H9 (cell line): Measurements from ENCODE around the gene CD58. TPM values are rescaled to one million over a fixed set of nuclear protein-coding genes. Genes with fewer than 3 reads are reported as not detected.

Experiments
- DNase-seq: peaks from one replicate; pipeline ENCODE4 v3.0.0-alpha.2; 2017
- H2AFZ ChIP-seq: one replicate; pipeline ENCODE4 v1.6.1; 2013; ENCODE audit warnings: mild to moderate bottlenecking, low read length, control low read depth, moderate library complexity
- H2AK5ac ChIP-seq: 2 replicates; pipeline ENCODE4 v1.6.1; 2013; ENCODE audit warnings: low read length, control low read depth, mixed read lengths; ENCODE audit not compliant: insufficient read length
- H2BK120ac ChIP-seq: one replicate; pipeline ENCODE4 v1.6.1; 2013; ENCODE audit warnings: low read depth, mild to moderate bottlenecking, low read length, control low read depth, inconsistent platforms; ENCODE audit not compliant: poor library complexity, severe bottlenecking
- H2BK12ac ChIP-seq: 2 replicates; pipeline ENCODE4 v1.6.1; 2013; ENCODE audit warnings: low read length, control low read depth, mixed read lengths, low read depth; ENCODE audit not compliant: insufficient read length
- H2BK15ac ChIP-seq: 2 replicates; pipeline ENCODE4 v1.6.1; 2013; ENCODE audit warnings: low read depth, low read length, control low read depth
- H2BK20ac ChIP-seq: one replicate; pipeline ENCODE4 v1.6.1; 2013; ENCODE audit warnings: low read depth, mild to moderate bottlenecking, low read length, control low read depth, inconsistent platforms; ENCODE audit not compliant: poor library complexity, severe bottlenecking
- H2BK5ac ChIP-seq: 2 replicates; pipeline ENCODE4 v1.6.1; 2013; ENCODE audit warnings: low read length, control low read depth, mixed read lengths; ENCODE audit not compliant: insufficient read length
- H3K14ac ChIP-seq: 2 replicates; pipeline ENCODE4 v1.6.1; 2013; ENCODE audit warnings: low read length, control low read depth; ENCODE audit not compliant: insufficient read depth
- H3K18ac ChIP-seq: 2 replicates; pipeline ENCODE4 v1.6.1; 2013; ENCODE audit warnings: low read depth, mild to moderate bottlenecking, mixed read lengths, low read length, control low read depth; ENCODE audit not compliant: insufficient read length
- H3K23ac ChIP-seq: 2 replicates; pipeline ENCODE4 v1.6.1; 2013; ENCODE audit warnings: low read length, control low read depth, mixed read lengths, low read depth; ENCODE audit not compliant: insufficient read length
- H3K23me2 ChIP-seq: 2 replicates; pipeline ENCODE4 v1.6.1; 2013; ENCODE audit warnings: low read depth, mild to moderate bottlenecking, mixed read lengths, low read length, control low read depth; ENCODE audit not compliant: insufficient read length, poor library complexity, severe bottlenecking
- H3K27ac ChIP-seq: 2 replicates; pipeline ENCODE4 v1.5.1; 2013; ENCODE audit warnings: low read length, control low read depth, mixed read lengths, low read depth; ENCODE audit not compliant: insufficient read length
- H3K27me3 ChIP-seq: 2 replicates; pipeline ENCODE4 v1.6.1; 2013; ENCODE audit warnings: low read length, control low read depth, inconsistent platforms; ENCODE audit not compliant: insufficient read depth
- H3K4ac ChIP-seq: 2 replicates; pipeline ENCODE4 v1.6.1; 2013; ENCODE audit warnings: low read depth, mild to moderate bottlenecking, control low read depth, inconsistent platforms, low read length, moderate library complexity
- H3K4me1 ChIP-seq: 2 replicates; pipeline ENCODE4 v1.6.1; 2013; ENCODE audit warnings: low read length, control low read depth, inconsistent platforms; ENCODE audit not compliant: insufficient read depth
- H3K4me2 ChIP-seq: 2 replicates; pipeline ENCODE4 v1.6.1; 2013; ENCODE audit warnings: low read length, control low read depth, mixed read lengths; ENCODE audit not compliant: insufficient read length, insufficient read depth
- H3K56ac ChIP-seq: 2 replicates; pipeline ENCODE4 v1.6.1; 2013; ENCODE audit warnings: low read depth, mild to moderate bottlenecking, mixed read lengths, low read length, control low read depth; ENCODE audit not compliant: insufficient read length
- H3K79me1 ChIP-seq: 2 replicates; pipeline ENCODE4 v1.6.1; 2013; ENCODE audit warnings: low read depth, mild to moderate bottlenecking, moderate library complexity, low read length, control low read depth, inconsistent platforms; ENCODE audit not compliant: insufficient read depth, poor library complexity, severe bottlenecking
- H3K79me2 ChIP-seq: 2 replicates; pipeline ENCODE4 v1.6.1; 2013; ENCODE audit warnings: low read length, control low read depth, inconsistent platforms; ENCODE audit not compliant: insufficient read depth
- H3K9ac ChIP-seq: 2 replicates; pipeline ENCODE4 v1.6.1; 2013; ENCODE audit warnings: low read length, control low read depth, mixed read lengths; ENCODE audit not compliant: insufficient read length; ENCODE audit errors: extremely low read depth
- H3K9me3 ChIP-seq: one replicate; pipeline ENCODE4 v1.6.1; 2013; ENCODE audit warnings: low read depth, low read length, inconsistent platforms; ENCODE audit not compliant: control insufficient read depth
- H3T11ph ChIP-seq: one replicate; pipeline ENCODE4 v1.6.1; 2013; ENCODE audit warnings: mild to moderate bottlenecking, low read length, control low read depth, inconsistent platforms
- H4K20me1 ChIP-seq: one replicate; pipeline ENCODE4 v1.6.1; 2013; ENCODE audit not compliant: control insufficient read depth, insufficient read length, insufficient read depth
- H4K5ac ChIP-seq: 2 replicates; pipeline ENCODE4 v1.6.1; 2013; ENCODE audit warnings: low read depth, mild to moderate bottlenecking, mixed read lengths, low read length, control low read depth; ENCODE audit not compliant: insufficient read length
- H4K8ac ChIP-seq: replicated peaks from 2 replicates; pipeline ENCODE4 v1.6.1; 2013; ENCODE audit warnings: low read length, control low read depth, mixed read lengths, low read depth; ENCODE audit not compliant: insufficient read length
- H4K91ac ChIP-seq: 2 replicates; pipeline ENCODE4 v1.6.1; 2013; ENCODE audit warnings: low read depth, mild to moderate bottlenecking, moderate library complexity, mixed read lengths, low read length, control low read depth; ENCODE audit not compliant: insufficient read length
- H3K27ac Mint-ChIP-seq, 3 experiments: 2 replicates in 2 of 3; 3 replicates in 1 of 3; pipeline ENCODE4 v1.8.0; 2020 to 2021; ENCODE audit warnings: mixed read lengths in 3 of 3, mild to moderate bottlenecking in 1 of 3, moderate library complexity in 1 of 3
- H3K27me3 Mint-ChIP-seq: 2 replicates; pipeline ENCODE4 v1.8.0; 2021; ENCODE audit warnings: low read depth, mild to moderate bottlenecking, moderate library complexity, mixed read lengths
- H3K36me3 Mint-ChIP-seq, 3 experiments: 2 replicates in 2 of 3; 3 replicates in 1 of 3; pipeline ENCODE4 v1.8.0; 2020 to 2021; ENCODE audit warnings: low read depth in 3 of 3, mixed read lengths in 3 of 3; ENCODE audit not compliant: insufficient read depth in 1 of 3
- H3K4me1 Mint-ChIP-seq, 2 experiments: 2 replicates each; pipeline ENCODE4 v1.8.0; 2020; ENCODE audit warnings: mixed read lengths in 2 of 2
- H3K4me3 Mint-ChIP-seq, 2 experiments: 2 replicates in 1 of 2; 3 replicates in 1 of 2; pipeline ENCODE4 v1.8.0; 2020 to 2021; ENCODE audit warnings: mild to moderate bottlenecking in 2 of 2, mixed read lengths in 2 of 2, moderate library complexity in 1 of 2
- H3K9me3 Mint-ChIP-seq, 2 experiments: 2 replicates in 1 of 2; 3 replicates in 1 of 2; pipeline ENCODE4 v1.8.0; 2020; ENCODE audit warnings: mild to moderate bottlenecking in 2 of 2, mixed read lengths in 2 of 2, moderate library complexity in 1 of 2
- WGBS: extraction: QIAGEN DNeasy Blood & Tissue Kit; methylation state at CpG from one replicate; pipeline ENCODE4 v1.1.7; 2013; ENCODE audit warnings: missing lambda C conversion rate, low lambda C conversion rate, mixed read lengths; ENCODE audit not compliant: insufficient read length; ENCODE audit errors: extremely low coverage; 5-methylcytosine and 5-hydroxymethylcytosine counted together
- total RNA-seq: library from RNA; stranded (reverse); gene quantifications from 2 replicates; pipeline ENCODE4 v1.2.1, GENCODE V29; 2021
- TF ChIP-seq, protein P1 (sequence below): fragments of 200-600 bp; sonication (generic); conservative IDR thresholded peaks from 3 replicates; pipeline ENCODE4 v1.8.0; 2021; ENCODE audit warnings: antibody characterized with exemption, mild to moderate bottlenecking

The CD58 gene
- total RNA-seq, 1 experiment from 2014 or later = 4.3 TPM

DNA sequence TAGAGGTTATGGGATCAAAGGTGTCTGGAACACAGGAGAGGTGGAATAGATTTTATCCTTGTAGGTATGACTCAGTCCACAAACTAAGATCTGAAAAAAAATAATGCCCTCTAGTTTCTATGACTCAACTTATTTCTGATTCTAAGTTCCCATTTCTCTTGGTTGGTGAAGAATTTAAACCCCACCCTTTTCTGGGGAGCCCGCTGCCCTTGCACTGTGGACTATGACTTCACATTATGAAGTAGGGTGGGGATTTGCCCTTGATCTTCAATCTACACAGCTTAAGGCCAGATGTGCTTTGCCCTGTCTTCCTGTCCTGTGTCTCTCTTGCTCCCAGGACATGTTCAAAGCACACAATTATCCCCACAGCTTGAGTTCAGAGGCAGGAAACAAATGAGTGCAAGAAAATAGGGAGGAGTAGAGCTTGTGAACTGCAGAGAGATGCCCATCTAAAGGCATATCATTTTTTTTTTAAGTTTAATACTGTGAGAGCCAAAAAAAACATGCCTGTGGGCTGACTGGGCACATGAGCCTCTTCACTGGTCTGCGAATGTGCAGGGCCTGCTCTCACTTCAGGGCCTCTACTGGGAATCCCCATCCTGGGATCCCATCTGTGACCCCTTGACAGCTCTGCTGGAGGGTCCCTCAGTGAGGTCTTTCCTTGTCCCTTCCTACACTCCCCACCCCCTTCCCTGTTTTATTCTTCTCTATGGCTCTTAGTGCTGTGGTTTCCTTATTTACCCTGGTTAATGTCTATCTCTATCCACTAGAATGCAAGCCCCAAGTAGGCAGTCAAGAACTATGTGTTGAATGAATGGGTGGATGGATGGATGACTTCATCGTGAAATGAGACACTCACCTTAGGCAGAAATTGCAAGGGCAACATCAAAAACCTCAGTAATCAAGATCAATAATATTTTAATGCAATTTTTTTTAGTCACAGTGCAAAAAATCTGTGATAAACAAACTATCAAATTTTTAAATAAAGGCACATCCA lies 61.5 kb downstream of the CD58 start:
- Histone ChIP-seq H4K91ac (no peak overlapping the region), H3K79me1 (no peaks in the 10 kb centered on the region), H3K27me3 (no peaks in the 10 kb centered on the region), H2BK12ac (no peak overlapping the region), H3K4me2 (no peak overlapping the region), H4K5ac (no peak overlapping the region), H3K18ac (no peak overlapping the region), H3K23ac (no peak overlapping the region), H4K8ac (no peak overlapping the region), H2BK20ac (no peak overlapping the region), H3K79me2 (no peaks in the 10 kb centered on the region), H3K23me2 (no peaks in the 10 kb centered on the region), H2AK5ac (no peak overlapping the region), H2BK5ac (no peak overlapping the region), H2AFZ (no peak overlapping the region), H3K9me3 (no peaks in the 10 kb centered on the region), H3K9ac (no peak overlapping the region), H3K4ac (no peak overlapping the region), H4K20me1 (no peaks in the 10 kb centered on the region), H2BK120ac (no peak overlapping the region), H3K56ac (no peak overlapping the region), H3T11ph (no peak overlapping the region), H2BK15ac (no peak overlapping the region), H3K27ac (no peak overlapping the region), H3K14ac (no peak overlapping the region), H3K4me1 (no peaks in the 10 kb centered on the region)
- WGBS = no CpG with 5 or more reads among the region's 3 CpGs
- Mint-ChIP-seq H3K27ac (no peak overlapping the region), H3K36me3 (peaks cover 0 to 11% (median 4%) of the 10 kb centered on the region in 3 experiments; a peak in 5 of 7 replicates), H3K4me1 (peaks cover 7 to 8% of the 10 kb centered on the region in 2 experiments; a peak in 3 of 4 replicates), H3K27me3 (no peaks in the 10 kb centered on the region), H3K9me3 (peaks cover 6 to 9% of the 10 kb centered on the region in 2 experiments), H3K4me3 (no peak overlapping the region)
- TF ChIP-seq, protein P1, sequence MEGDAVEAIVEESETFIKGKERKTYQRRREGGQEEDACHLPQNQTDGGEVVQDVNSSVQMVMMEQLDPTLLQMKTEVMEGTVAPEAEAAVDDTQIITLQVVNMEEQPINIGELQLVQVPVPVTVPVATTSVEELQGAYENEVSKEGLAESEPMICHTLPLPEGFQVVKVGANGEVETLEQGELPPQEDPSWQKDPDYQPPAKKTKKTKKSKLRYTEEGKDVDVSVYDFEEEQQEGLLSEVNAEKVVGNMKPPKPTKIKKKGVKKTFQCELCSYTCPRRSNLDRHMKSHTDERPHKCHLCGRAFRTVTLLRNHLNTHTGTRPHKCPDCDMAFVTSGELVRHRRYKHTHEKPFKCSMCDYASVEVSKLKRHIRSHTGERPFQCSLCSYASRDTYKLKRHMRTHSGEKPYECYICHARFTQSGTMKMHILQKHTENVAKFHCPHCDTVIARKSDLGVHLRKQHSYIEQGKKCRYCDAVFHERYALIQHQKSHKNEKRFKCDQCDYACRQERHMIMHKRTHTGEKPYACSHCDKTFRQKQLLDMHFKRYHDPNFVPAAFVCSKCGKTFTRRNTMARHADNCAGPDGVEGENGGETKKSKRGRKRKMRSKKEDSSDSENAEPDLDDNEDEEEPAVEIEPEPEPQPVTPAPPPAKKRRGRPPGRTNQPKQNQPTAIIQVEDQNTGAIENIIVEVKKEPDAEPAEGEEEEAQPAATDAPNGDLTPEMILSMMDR = no peak
- DNase-seq = no peak
